Rectal smooth muscle tissue (tissue), 1 donor: ENCODE results near the gene RAD21L1.

ENCODE experiments used
- H3K27ac ChIP-seq: one replicate; pipeline ENCODE4 v1.7.0; 2013; ENCODE audit warnings: low read depth, low read length, inconsistent platforms
- H3K27me3 ChIP-seq: one replicate; pipeline ENCODE4 v1.7.0; 2013; ENCODE audit warnings: low read length; ENCODE audit not compliant: control insufficient read depth, insufficient read depth
- H3K36me3 ChIP-seq: one replicate; pipeline ENCODE4 v1.7.0; 2013; ENCODE audit warnings: low read length; ENCODE audit not compliant: control insufficient read depth, insufficient read depth
- H3K4me1 ChIP-seq: one replicate; pipeline ENCODE4 v1.7.0; 2013; ENCODE audit warnings: low read length; ENCODE audit not compliant: control insufficient read depth, insufficient read depth
- H3K4me3 ChIP-seq: one replicate; pipeline ENCODE4 v1.7.0; 2013; ENCODE audit warnings: low read length
- H3K9ac ChIP-seq: one replicate; pipeline ENCODE4 v1.7.0; 2013; ENCODE audit warnings: low read length

Gene RAD21L1

GRCh38 chr20:1269235-1269634 is 43.4 kb downstream of the RAD21L1 start:
- no peak overlapping the region for H3K9ac ChIP-seq
- H3K36me3 ChIP-seq, result no peaks in the 10 kb centered on the region
- peaks cover 4% of the 10 kb centered on the region for H3K4me1 ChIP-seq
- H3K27ac ChIP-seq, result no peak overlapping the region
- no peak overlapping the region for H3K4me3 ChIP-seq
- no peaks in the 10 kb centered on the region for H3K27me3 ChIP-seq

- H3K4me1 ChIP-seq, result peaks cover 4% of the 10 kb centered on the region
- H3K27me3 ChIP-seq, result no peaks in the 10 kb centered on the region
- no peak overlapping the region for H3K9ac ChIP-seq
- no peak overlapping the region for H3K4me3 ChIP-seq
- no peaks in the 10 kb centered on the region for H3K36me3 ChIP-seq
- H3K27ac ChIP-seq, result no peak overlapping the region
Observed at GRCh38 chr20:1269850-1270249, 44.0 kb downstream of the RAD21L1 start.

- Histone ChIP-seq H3K9ac (no peak overlapping the region), H3K4me1 (no peaks in the 10 kb centered on the region), H3K36me3 (no peaks in the 10 kb centered on the region), H3K4me3 (no peak overlapping the region), H3K27me3 (no peaks in the 10 kb centered on the region), H3K27ac (no peak overlapping the region)
Observed at GRCh38 chr20:1272368-1273100, 46.7 kb downstream of the RAD21L1 start.

GRCh38 chr20:1273366-1273765 is 47.5 kb downstream of the RAD21L1 start:
- H3K4me3 ChIP-seq, result no peak overlapping the region
- no peaks in the 10 kb centered on the region for H3K36me3 ChIP-seq
- no peak overlapping the region for H3K27ac ChIP-seq
- H3K27me3 ChIP-seq, result no peaks in the 10 kb centered on the region
- no peaks in the 10 kb centered on the region for H3K4me1 ChIP-seq
- no peak overlapping the region for H3K9ac ChIP-seq

- H3K27ac ChIP-seq, result no peak overlapping the region
- no peaks in the 10 kb centered on the region for H3K36me3 ChIP-seq
- H3K9ac ChIP-seq, result no peak overlapping the region
- H3K27me3 ChIP-seq, result no peaks in the 10 kb centered on the region
- H3K4me1 ChIP-seq, result no peaks in the 10 kb centered on the region
- H3K4me3 ChIP-seq, result no peak overlapping the region
Observed at GRCh38 chr20:1274485-1275311, 48.9 kb downstream of the RAD21L1 start.

GRCh38 chr20:1275919-1276318 is 50.1 kb downstream of the RAD21L1 start:
- Histone ChIP-seq H3K27ac (no peak overlapping the region), H3K36me3 (no peaks in the 10 kb centered on the region), H3K4me3 (no peak overlapping the region), H3K4me1 (no peaks in the 10 kb centered on the region), H3K9ac (no peak overlapping the region), H3K27me3 (no peaks in the 10 kb centered on the region)

GRCh38 chr20:1277529-1278322 is 51.9 kb downstream of the RAD21L1 start:
- no peak overlapping the region for H3K27ac ChIP-seq
- H3K4me3 ChIP-seq, result no peak overlapping the region
- no peaks in the 10 kb centered on the region for H3K27me3 ChIP-seq
- no peaks in the 10 kb centered on the region for H3K36me3 ChIP-seq
- H3K9ac ChIP-seq, result no peak overlapping the region
- H3K4me1 ChIP-seq, result no peaks in the 10 kb centered on the region

GRCh38 chr20:1278993-1279392 is 53.1 kb downstream of the RAD21L1 start:
- no peaks in the 10 kb centered on the region for H3K27me3 ChIP-seq
- H3K9ac ChIP-seq, result no peak overlapping the region
- no peak overlapping the region for H3K4me3 ChIP-seq
- H3K36me3 ChIP-seq, result no peaks in the 10 kb centered on the region
- no peak overlapping the region for H3K27ac ChIP-seq
- no peaks in the 10 kb centered on the region for H3K4me1 ChIP-seq

- Histone ChIP-seq H3K4me3 (no peak overlapping the region), H3K27ac (no peak overlapping the region), H3K27me3 (no peaks in the 10 kb centered on the region), H3K9ac (no peak overlapping the region), H3K36me3 (no peaks in the 10 kb centered on the region), H3K4me1 (no peaks in the 10 kb centered on the region)
Observed at GRCh38 chr20:1280195-1281102, 54.6 kb downstream of the RAD21L1 start.

GRCh38 chr20:1281279-1282057 is 55.6 kb downstream of the RAD21L1 start:
- Histone ChIP-seq H3K4me3 (no peak overlapping the region), H3K27ac (no peak overlapping the region), H3K4me1 (no peaks in the 10 kb centered on the region), H3K9ac (no peak overlapping the region), H3K27me3 (no peaks in the 10 kb centered on the region), H3K36me3 (no peaks in the 10 kb centered on the region)

GRCh38 chr20:1282966-1283365 is 57.1 kb downstream of the RAD21L1 start:
- no peak overlapping the region for H3K27ac ChIP-seq
- H3K4me1 ChIP-seq, result no peaks in the 10 kb centered on the region
- H3K9ac ChIP-seq, result no peak overlapping the region
- H3K27me3 ChIP-seq, result no peaks in the 10 kb centered on the region
- H3K36me3 ChIP-seq, result no peaks in the 10 kb centered on the region
- no peak overlapping the region for H3K4me3 ChIP-seq
